Activated T-helper 2 cell treated with anti-CD3 and anti-CD28 coated beads, Interferon-gamma antibody, Interleukin-2, Interleukin-4, amounts not matched to agents 10 μg/mL and 5 μg/mL and 100 μg/mL, durations not matched to agents 14 hours and 24 hours and 36 hours (primary cell): ENCODE measurements around the gene AGAP1. TPM values are rescaled to one million over a fixed set of nuclear protein-coding genes. Genes with fewer than 3 reads are reported as not detected.

Experiments used
- DNase-seq: peaks from one replicate; pipeline ENCODE4 v3.0.0; 2021; ENCODE audit warnings: low spot score
- H3K27ac Mint-ChIP-seq: one replicate; pipeline ENCODE4 v1.8.0; 2021; ENCODE audit warnings: mixed read lengths
- H3K27me3 Mint-ChIP-seq: one replicate; pipeline ENCODE4 v1.8.0; 2021; ENCODE audit warnings: low read depth, mixed read lengths
- H3K36me3 Mint-ChIP-seq: one replicate; pipeline ENCODE4 v1.8.0; 2021; ENCODE audit warnings: low read depth, mixed read lengths
- H3K4me1 Mint-ChIP-seq: one replicate; pipeline ENCODE4 v1.8.0; 2021; ENCODE audit warnings: low read depth, mixed read lengths
- H3K4me3 Mint-ChIP-seq: one replicate; pipeline ENCODE4 v1.8.0; 2021; ENCODE audit warnings: low read depth, mild to moderate bottlenecking, moderate library complexity, mixed read lengths
- H3K9me3 Mint-ChIP-seq: one replicate; pipeline ENCODE4 v1.8.0; 2021; ENCODE audit warnings: mixed read lengths
- intact Hi-C: fragments of 100-400 bp; cut with micrococcal nuclease; formaldehyde crosslinking; loops from one replicate; pipeline ENCODE4 v1.15.1; 2023
- total RNA-seq: library from RNA; stranded (reverse); gene quantifications from 2 replicates; pipeline ENCODE4 v1.2.3, GENCODE V29; 2022

Gene AGAP1
- total RNA-seq, 1 donor from 2014 or later, result 1.8 TPM

GRCh38 chr2:235781775-235782174, 287.9 kb downstream of the AGAP1 start:
- H3K4me1 Mint-ChIP-seq, result no peaks in the 10 kb centered on the region
- H3K36me3 Mint-ChIP-seq, result no peaks in the 10 kb centered on the region
- H3K9me3 Mint-ChIP-seq, result no peaks in the 10 kb centered on the region
- peaks cover 4% of the 10 kb centered on the region for H3K27me3 Mint-ChIP-seq
- H3K27ac Mint-ChIP-seq, result no peak overlapping the region
- DNase-seq, result no peak
- H3K4me3 Mint-ChIP-seq, result no peak overlapping the region
- intact Hi-C loops, result loop anchor here (5.0 kb wide), 1 partner anchor 401 kb away; no protein-coding TSS in a partner anchor

DNA sequence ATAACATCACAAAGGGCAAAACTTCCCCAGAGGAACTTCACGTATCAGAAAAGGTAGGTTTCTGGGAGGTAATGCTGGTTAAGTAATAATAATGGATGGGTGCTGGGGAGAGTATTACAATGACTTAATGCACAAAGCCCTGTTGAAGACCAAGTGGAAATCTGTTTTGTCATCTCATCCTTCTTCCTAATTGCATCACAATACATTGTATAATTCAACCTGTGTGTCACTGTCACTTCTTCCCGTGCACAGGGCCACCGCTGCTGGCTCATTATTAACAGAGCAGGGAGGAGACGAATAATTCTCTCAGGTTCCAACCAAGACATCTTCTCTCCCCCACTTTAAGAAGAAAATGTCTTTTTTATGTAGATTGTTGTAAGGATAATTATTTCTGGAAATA, 290.9 kb downstream of the AGAP1 start:
- Mint-ChIP-seq H3K9me3 (no peaks in the 10 kb centered on the region), H3K4me3 (no peak overlapping the region), H3K4me1 (no peaks in the 10 kb centered on the region), H3K36me3 (no peaks in the 10 kb centered on the region), H3K27ac (no peak overlapping the region), H3K27me3 (peaks cover 4% of the 10 kb centered on the region)
- DNase-seq, result no peak
- intact Hi-C loops, result loop anchor here (5.0 kb wide), 1 partner anchor 398 kb away; no protein-coding TSS in a partner anchor

GRCh38 chr2:235789552-235789951, 295.7 kb downstream of the AGAP1 start:
- Mint-ChIP-seq H3K27me3 (no peaks in the 10 kb centered on the region), H3K36me3 (no peaks in the 10 kb centered on the region), H3K9me3 (no peaks in the 10 kb centered on the region), H3K4me1 (no peaks in the 10 kb centered on the region), H3K27ac (no peak overlapping the region), H3K4me3 (no peak overlapping the region)
- intact Hi-C loops, result no loop called here
- DNase-seq, result no peak

GRCh38 chr2:235793163-235793752, 299.4 kb downstream of the AGAP1 start:
- no peak for DNase-seq
- Mint-ChIP-seq H3K4me1 (no peaks in the 10 kb centered on the region), H3K27ac (no peak overlapping the region), H3K36me3 (no peaks in the 10 kb centered on the region), H3K4me3 (no peak overlapping the region), H3K9me3 (no peaks in the 10 kb centered on the region), H3K27me3 (no peaks in the 10 kb centered on the region)
- intact Hi-C loops, result no loop called here

DNA sequence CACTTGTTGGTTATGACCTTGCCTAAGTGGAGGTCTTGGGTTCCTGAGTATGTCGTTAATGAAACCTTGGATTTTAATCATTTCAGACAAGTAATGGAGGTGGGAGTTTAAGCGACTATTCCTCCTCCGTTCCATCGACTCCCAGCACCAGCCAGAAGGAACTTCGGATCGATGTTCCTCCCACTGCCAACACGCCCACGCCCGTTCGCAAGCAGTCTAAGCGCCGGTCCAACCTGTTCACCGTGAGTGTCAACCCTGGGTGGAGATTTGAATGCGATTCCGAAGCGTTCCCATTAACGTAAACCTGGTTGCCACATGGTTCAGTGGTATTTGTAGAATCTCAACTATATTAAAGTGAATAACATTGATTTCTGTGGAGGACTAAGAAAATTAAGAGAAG, 305.4 kb downstream of the AGAP1 start:
- DNase-seq, result no peak
- Mint-ChIP-seq H3K4me3 (no peak overlapping the region), H3K36me3 (no peaks in the 10 kb centered on the region), H3K27me3 (no peaks in the 10 kb centered on the region), H3K9me3 (no peaks in the 10 kb centered on the region), H3K4me1 (no peaks in the 10 kb centered on the region), H3K27ac (no peak overlapping the region)
- intact Hi-C loops, result no loop called here

GRCh38 chr2:235802542-235802941, 308.7 kb downstream of the AGAP1 start:
- Mint-ChIP-seq H3K9me3 (no peaks in the 10 kb centered on the region), H3K36me3 (no peaks in the 10 kb centered on the region), H3K4me1 (no peaks in the 10 kb centered on the region), H3K27ac (no peak overlapping the region), H3K27me3 (no peaks in the 10 kb centered on the region), H3K4me3 (no peak overlapping the region)
- intact Hi-C loops, result no loop called here
- no peak for DNase-seq

GRCh38 chr2:235803028-235803427, 309.2 kb downstream of the AGAP1 start:
- Mint-ChIP-seq H3K27me3 (no peaks in the 10 kb centered on the region), H3K9me3 (no peaks in the 10 kb centered on the region), H3K36me3 (no peaks in the 10 kb centered on the region), H3K4me3 (no peak overlapping the region), H3K27ac (no peak overlapping the region), H3K4me1 (no peaks in the 10 kb centered on the region)
- intact Hi-C loops, result no loop called here
- DNase-seq, result no peak

- H3K4me3 Mint-ChIP-seq, result no peak overlapping the region
- intact Hi-C loops, result no loop called here
- H3K9me3 Mint-ChIP-seq, result no peaks in the 10 kb centered on the region
- H3K4me1 Mint-ChIP-seq, result no peaks in the 10 kb centered on the region
- H3K27ac Mint-ChIP-seq, result no peak overlapping the region
- no peak for DNase-seq
- no peaks in the 10 kb centered on the region for H3K36me3 Mint-ChIP-seq
- no peaks in the 10 kb centered on the region for H3K27me3 Mint-ChIP-seq
Measured at GRCh38 chr2:235804676-235805075, 310.8 kb downstream of the AGAP1 start.

DNA sequence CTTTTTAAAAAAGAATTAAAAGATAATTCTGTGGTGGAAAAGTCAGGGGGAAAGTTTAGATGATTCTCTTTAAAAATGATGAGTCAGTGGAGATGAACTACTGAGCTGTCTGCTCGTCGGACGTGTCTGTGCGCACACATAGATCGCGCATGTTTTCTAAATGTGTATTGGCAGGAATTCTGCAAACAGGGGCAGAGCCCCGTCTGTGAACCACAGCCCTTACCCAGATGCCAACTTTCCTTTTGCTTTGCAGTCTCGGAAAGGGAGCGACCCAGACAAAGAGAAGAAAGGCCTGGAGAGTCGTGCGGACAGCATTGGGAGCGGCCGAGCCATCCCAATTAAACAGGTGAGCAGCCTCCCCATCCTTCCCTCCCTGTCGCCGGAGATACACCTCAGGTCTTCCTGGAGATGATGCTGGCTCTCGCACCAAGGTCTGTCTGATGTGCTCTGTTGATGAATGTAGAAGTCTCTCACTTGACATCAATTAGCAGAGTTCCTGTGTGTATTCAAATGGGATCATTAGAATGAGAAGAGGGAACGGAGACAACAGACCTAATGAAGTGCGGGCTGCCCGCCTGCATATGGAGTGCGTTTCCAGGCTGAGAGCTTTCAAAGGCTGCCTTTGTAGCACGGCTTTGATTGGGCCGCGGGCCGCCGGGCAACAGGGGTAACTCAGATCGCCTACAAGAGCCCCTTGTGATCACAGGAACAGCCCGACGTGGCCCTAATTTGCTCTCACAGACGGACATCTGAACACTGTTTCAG, 313.3 kb downstream of the AGAP1 start:
- Mint-ChIP-seq H3K27me3 (no peaks in the 10 kb centered on the region), H3K4me1 (no peaks in the 10 kb centered on the region), H3K27ac (no peak overlapping the region), H3K9me3 (no peaks in the 10 kb centered on the region), H3K4me3 (no peak overlapping the region), H3K36me3 (no peaks in the 10 kb centered on the region)
- intact Hi-C loops, result no loop called here
- DNase-seq, result no peak

GRCh38 chr2:235808366-235808765, 314.5 kb downstream of the AGAP1 start:
- no peak for DNase-seq
- H3K27ac Mint-ChIP-seq, result no peak overlapping the region
- H3K36me3 Mint-ChIP-seq, result no peaks in the 10 kb centered on the region
- intact Hi-C loops, result no loop called here
- H3K4me3 Mint-ChIP-seq, result no peak overlapping the region
- H3K27me3 Mint-ChIP-seq, result no peaks in the 10 kb centered on the region
- H3K4me1 Mint-ChIP-seq, result no peaks in the 10 kb centered on the region
- H3K9me3 Mint-ChIP-seq, result no peaks in the 10 kb centered on the region

- no peaks in the 10 kb centered on the region for H3K9me3 Mint-ChIP-seq
- no peaks in the 10 kb centered on the region for H3K4me1 Mint-ChIP-seq
- intact Hi-C loops, result no loop called here
- H3K36me3 Mint-ChIP-seq, result no peaks in the 10 kb centered on the region
- no peak for DNase-seq
- H3K27ac Mint-ChIP-seq, result no peak overlapping the region
- no peak overlapping the region for H3K4me3 Mint-ChIP-seq
- no peaks in the 10 kb centered on the region for H3K27me3 Mint-ChIP-seq
Measured at GRCh38 chr2:235810252-235810651, 316.4 kb downstream of the AGAP1 start.

DNA sequence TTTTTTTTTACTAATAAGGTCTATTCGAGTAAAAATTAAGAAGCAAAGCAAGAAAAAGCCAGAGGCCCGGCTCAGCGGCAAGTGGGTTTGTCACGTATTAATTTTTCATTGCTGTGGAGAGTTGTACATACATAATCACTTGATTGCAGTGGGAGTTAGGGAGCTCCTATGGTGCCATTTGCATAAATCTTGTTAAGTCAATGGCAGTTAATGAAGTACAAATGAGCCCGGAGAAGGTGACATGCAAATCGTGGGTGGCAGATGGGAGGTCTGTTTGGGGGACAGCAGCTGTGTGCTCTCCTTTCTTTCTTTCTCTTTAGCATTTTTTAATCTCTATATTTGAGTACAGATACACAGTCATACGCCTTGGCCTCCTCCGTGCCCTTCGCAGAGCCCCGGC, 317.0 kb downstream of the AGAP1 start:
- Mint-ChIP-seq H3K9me3 (no peaks in the 10 kb centered on the region), H3K27ac (no peak overlapping the region), H3K36me3 (no peaks in the 10 kb centered on the region), H3K4me1 (no peaks in the 10 kb centered on the region), H3K27me3 (no peaks in the 10 kb centered on the region), H3K4me3 (no peak overlapping the region)
- intact Hi-C loops, result no loop called here
- no peak for DNase-seq

- Mint-ChIP-seq H3K27me3 (no peaks in the 10 kb centered on the region), H3K4me1 (no peaks in the 10 kb centered on the region), H3K27ac (no peak overlapping the region), H3K4me3 (no peak overlapping the region), H3K9me3 (no peaks in the 10 kb centered on the region), H3K36me3 (no peaks in the 10 kb centered on the region)
- intact Hi-C loops, result no loop called here
- DNase-seq, result no peak
Measured at GRCh38 chr2:235811446-235812184, 317.8 kb downstream of the AGAP1 start.
